GM12878 (cell line): Measurements from ENCODE around the gene ELMOD3. TPM values are rescaled to one million over a fixed set of nuclear protein-coding genes. Genes with fewer than 3 reads are reported as not detected.

ENCODE experiments used
- ATAC-seq: fragments of 200-7000 bp; cut with Tn5 transposase; 3 replicates; pipeline ENCODE4 v1.9.1; 2020; ENCODE audit warnings: mild to moderate bottlenecking, moderate library complexity
- BruUV-seq: library from RNA; stranded (reverse); fragments of 400-500 nt; replicated peaks from 2 replicates; lab custom pipeline; 2021; lab: Mats Ljungman, UMichigan
- CTCF ChIA-PET: fragments of 300-600 bp; sonication (Branson Sonifier 250); formaldehyde crosslinking; extraction: SDS; loops from one replicate; lab custom pipeline; 2021; ENCODE audit warnings: inconsistent platforms; lab: Yijun Ruan, JAX
- POLR2A ChIA-PET: fragments of 350-600 bp; formaldehyde crosslinking; extraction: SDS; loops from one replicate; lab custom pipeline; 2021; ENCODE audit warnings: inconsistent platforms; lab: Charles Lee
- RAD21 ChIA-PET: fragments of 300-600 bp; sonication (Branson Sonifier 250); formaldehyde crosslinking; loops from one replicate; lab custom pipeline; 2023; ENCODE audit warnings: antibody characterized with exemption; ENCODE audit not compliant: unreplicated experiment; lab: Charles Lee
- SMC1A ChIA-PET: fragments of 300-600 bp; sonication (Branson Sonifier 250); formaldehyde crosslinking; loops from one replicate; lab custom pipeline; 2023; ENCODE audit not compliant: unreplicated experiment, uncharacterized antibody; lab: Charles Lee
- DNase-seq: peaks from one replicate; pipeline ENCODE4 v3.0.0-alpha.2; 2011; ENCODE audit warnings: low read depth, low spot score
- FAIRE-seq: peaks from 3 replicates; lab custom pipeline; 2011; peaks lifted over from hg19 to GRCh38; lab: Jason Lieb, UNC
- H2AFZ ChIP-seq: 2 replicates; pipeline ENCODE4 v1.6.0; 2011; ENCODE audit warnings: low read depth, low read length, control low read depth; ENCODE audit not compliant: control insufficient read depth
- H3K27ac ChIP-seq: 2 replicates; pipeline ENCODE4 v1.5.1; 2011; ENCODE audit warnings: control low read depth; ENCODE audit not compliant: control insufficient read depth, insufficient read depth
- H3K27me3 ChIP-seq, 2 experiments: replicated peaks in 1 of 2; 2 replicates each; pipeline versions ENCODE4 v1.6.0 to v1.6.1; 2011; ENCODE audit warnings: low read length in 1 of 2; ENCODE audit not compliant: control insufficient read depth in 2 of 2, insufficient read depth in 2 of 2
- H3K36me3 ChIP-seq, 2 experiments: 2 replicates each; pipeline ENCODE4 v1.5.1; 2011; ENCODE audit warnings: low read length in 1 of 2; ENCODE audit not compliant: control insufficient read depth in 2 of 2, insufficient read depth in 2 of 2
- H3K4me1 ChIP-seq: 2 replicates; pipeline ENCODE4 v1.6.1; 2011; ENCODE audit warnings: mild to moderate bottlenecking, low read length, moderate library complexity, mixed read lengths; ENCODE audit not compliant: control insufficient read depth, insufficient read depth
- H3K4me2 ChIP-seq: 2 replicates; pipeline ENCODE4 v1.6.0; 2011; ENCODE audit warnings: control low read depth; ENCODE audit not compliant: control insufficient read depth, insufficient read depth
- H3K4me3 ChIP-seq: fragments of 200-600 bp; sonication (generic); 2 replicates; pipeline ENCODE4 v1.5.1; 2016
- H3K79me2 ChIP-seq: 2 replicates; pipeline ENCODE4 v1.6.0; 2011; ENCODE audit warnings: low read length; ENCODE audit not compliant: control insufficient read depth, insufficient read depth
- H3K9ac ChIP-seq: 2 replicates; pipeline ENCODE4 v1.8.0; 2011; ENCODE audit warnings: low read length, control low read depth, mixed read lengths; ENCODE audit not compliant: control insufficient read depth, insufficient read depth
- H3K9me3 ChIP-seq: replicated peaks from 3 replicates; pipeline ENCODE4 v1.5.1; 2011; ENCODE audit warnings: mild to moderate bottlenecking, low read length; ENCODE audit not compliant: control insufficient read depth, insufficient read depth
- H4K20me1 ChIP-seq: 2 replicates; pipeline ENCODE4 v1.6.0; 2011; ENCODE audit not compliant: control insufficient read depth, insufficient read depth
- BCL11A ChIP-seq: IDR thresholded peaks from 2 replicates; pipeline ENCODE4 v1.6.1; 2011; ENCODE audit warnings: low read depth, low read length
- CBX5 ChIP-seq: sonication (generic); IDR thresholded peaks from 2 replicates; pipeline ENCODE4 v1.6.1; 2016; ENCODE audit warnings: low read depth, moderate library complexity, mild to moderate bottlenecking, inconsistent platforms
- ESRRA ChIP-seq: IDR thresholded peaks from 2 replicates; pipeline ENCODE4 v1.6.1; 2012; ENCODE audit warnings: mild to moderate bottlenecking, low read length, improper control_type of control experiment
- GATAD2B ChIP-seq: fragments of 450-650 bp; conservative IDR thresholded peaks from 2 replicates; pipeline ENCODE4 v1.6.1; 2017; ENCODE audit warnings: low read depth, mild to moderate bottlenecking, moderate library complexity
- HDAC2 ChIP-seq: fragments of 200-600 bp; sonication (generic); IDR thresholded peaks from 2 replicates; pipeline ENCODE4 v1.6.1; 2017
- IRF3 ChIP-seq: fragments of 450-650 bp; IDR thresholded peaks from 2 replicates; pipeline ENCODE4 v1.6.1; 2014; ENCODE audit warnings: mild to moderate bottlenecking
- MAX ChIP-seq: IDR thresholded peaks from 2 replicates; pipeline ENCODE4 v1.6.1; 2012; ENCODE audit warnings: low read depth, low read length, improper control_type of control experiment
- MEF2B ChIP-seq: fragments of 450-650 bp; IDR thresholded peaks from 2 replicates; pipeline ENCODE4 v1.6.1; 2018; ENCODE audit warnings: mild to moderate bottlenecking, moderate library complexity; ENCODE audit not compliant: partially characterized antibody, poor library complexity, severe bottlenecking
- MYC ChIP-seq: IDR thresholded peaks from 2 replicates; pipeline ENCODE4 v1.6.1; 2011; ENCODE audit warnings: mild to moderate bottlenecking, low read length, moderate library complexity, inconsistent platforms; ENCODE audit not compliant: insufficient read depth, insufficient replicate concordance, insufficient read length, severe bottlenecking
- RB1 ChIP-seq: fragments of 450-650 bp; formaldehyde crosslinking; IDR thresholded peaks from 2 replicates; pipeline ENCODE4 v1.6.1; 2017; ENCODE audit warnings: mild to moderate bottlenecking, borderline replicate concordance
- SIN3A ChIP-seq: IDR thresholded peaks from 2 replicates; pipeline ENCODE4 v1.6.1; 2012; ENCODE audit warnings: low read depth, low read length, improper control_type of control experiment
- STAT3 ChIP-seq: IDR thresholded peaks from 2 replicates; pipeline ENCODE4 v1.6.1; 2011; ENCODE audit warnings: low read depth, low read length, improper control_type of control experiment
- ZNF24 ChIP-seq: fragments of 450-650 bp; IDR thresholded peaks from 2 replicates; pipeline ENCODE4 v1.6.1; 2017; ENCODE audit warnings: antibody characterized with exemption, mild to moderate bottlenecking
- ZZZ3 ChIP-seq: IDR thresholded peaks from 2 replicates; pipeline ENCODE4 v1.6.1; 2011; ENCODE audit warnings: low read depth; ENCODE audit not compliant: control insufficient read depth, insufficient read length
- WGBS: methylation state at CpG from one replicate; pipeline ENCODE4 v1.1.6; 2016; ENCODE audit warnings: low lambda C conversion rate; ENCODE audit not compliant: insufficient replicate concordance, insufficient coverage; ENCODE audit errors: missing lambda C conversion rate; 5-methylcytosine and 5-hydroxymethylcytosine counted together
- in situ Hi-C: fragments of 300-500 bp; cut with MboI; formaldehyde crosslinking; loops from 9 replicates; pipeline ENCODE4 v1.14.3; 2018; ENCODE audit warnings: mixed read lengths
- intact Hi-C: fragments of 100-400 bp; cut with micrococcal nuclease; formaldehyde crosslinking; loops from one replicate; pipeline ENCODE4 v1.14.2; 2022; ENCODE audit not compliant: unreplicated experiment
- polyA plus RNA-seq, 11 experiments: library from polyadenylated mRNA; depleted of rRNA in 4 of 11; unstranded in 6 of 11; stranded (reverse) in 5 of 11; fragments of >200 nt; fragmentation: Nextera tagmentation in 4 of 11; fragmentation: Illumina TruSeq in 1 of 11; extraction: Ambion mirVana in 4 of 11; extraction: Trizol in 1 of 11; gene quantifications; 1 replicate in 1 of 11; 2 replicates in 10 of 11; pipeline versions ENCODE4 v1.2.1 to v1.2.3, GENCODE V29; 2011 to 2016; ENCODE audit warnings: inconsistent platforms in 2 of 11, missing spikeins in 2 of 11, low read depth in 1 of 11
- total RNA-seq, 4 experiments: library from RNA; depleted of rRNA in 3 of 4; stranded (reverse); fragments of >200 nt in 3 of 4; fragmentation: Illumina TruSeq in 1 of 4; extraction: Trizol in 1 of 4; gene quantifications; 2 replicates each; pipeline versions ENCODE4 v1.2.1 to v1.2.3, GENCODE V29; 2013 to 2021

The ELMOD3 gene
- total and polyA plus RNA-seq, 10 of the 15 experiments (the other 5 are each of a cell fraction or from before 2014, with no cell fraction given), result 1.2 to 19.1 (median 12.5) TPM

DNA sequence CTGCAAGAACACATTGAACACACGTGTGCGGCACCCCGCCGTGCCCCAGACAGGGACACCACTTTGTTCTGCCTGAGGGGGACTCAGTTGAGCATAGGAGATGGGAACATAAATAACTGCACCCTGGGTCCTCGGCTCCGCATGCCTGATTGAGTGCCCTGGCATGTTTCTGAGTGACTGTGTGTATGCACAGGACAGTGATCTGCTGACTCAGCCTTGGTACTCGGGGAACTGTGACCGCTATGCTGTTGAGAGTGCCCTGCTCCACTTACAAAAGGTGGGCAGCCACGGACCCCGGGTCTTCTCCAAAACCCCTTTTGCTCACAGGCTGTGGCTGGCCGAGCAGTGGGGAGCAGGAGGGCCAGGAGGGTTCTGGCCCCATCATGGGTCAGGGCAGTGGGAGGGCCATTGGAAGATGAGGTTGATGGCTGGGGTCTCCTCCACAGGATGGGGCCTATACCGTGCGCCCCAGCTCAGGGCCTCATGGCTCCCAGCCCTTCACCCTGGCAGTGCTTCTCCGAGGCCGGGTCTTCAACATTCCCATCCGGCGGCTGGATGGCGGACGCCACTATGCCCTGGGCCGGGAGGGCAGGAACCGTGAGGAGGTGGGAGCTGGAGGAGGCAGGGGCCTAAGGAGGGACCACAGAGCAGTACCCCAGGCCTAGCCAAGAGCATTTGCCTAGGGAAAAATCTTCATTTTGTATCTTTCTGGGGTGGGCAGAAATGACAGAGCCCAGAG, 80.8 kb downstream of the ELMOD3 start:
- CTCF ChIA-PET, result no interaction called here

GRCh38 chr2:85435981-85436835, 81.6 kb downstream of the ELMOD3 start:
- WGBS, result 78% methylated on average over 16 of the region's 16 CpGs
- ChIA-PET CTCF (interaction anchor here (0.8 kb wide), 1 partner anchor 116 kb away, joined by 4 read pairs; no protein-coding TSS in a partner anchor), SMC1A (interaction anchor here (3.2 kb wide), 1 partner anchor 102 kb away, joined by 18 read pairs; the partner anchor contains the start of gene MAT2A), POLR2A (interaction anchor here (0.8 kb wide), 1 partner anchor 123 kb away, joined by 5 read pairs; no protein-coding TSS in a partner anchor), RAD21 (interaction anchor here (1.7 to 2.2 kb wide), 2 partner anchors 17 to 102 kb away, joined by 7 to 16 read pairs; partner anchors contain the start of genes MAT2A and SH2D6)
- H3K27me3 ChIP-seq, result no peaks in the 10 kb centered on the region
- H3K9me3 ChIP-seq, result no peaks in the 10 kb centered on the region
- H4K20me1 ChIP-seq, result no peaks in the 10 kb centered on the region
- peaks cover 8% of the 10 kb centered on the region; the same call in 1 of the 2 replicates for H3K4me1 ChIP-seq
- no peak overlapping the region for H3K27ac ChIP-seq
- FAIRE-seq, result no peak
- no peak for ATAC-seq
- intact Hi-C loops, result no loop called here
- in situ Hi-C loops, result no loop called here
- H3K36me3 ChIP-seq, result no peaks in the 10 kb centered on the region
- no peak overlapping the region for H3K4me2 ChIP-seq
- no peak overlapping the region for H3K4me3 ChIP-seq
- no peak for DNase-seq
- no peak overlapping the region for H2AFZ ChIP-seq
- no peaks in the 10 kb centered on the region for H3K79me2 ChIP-seq
- BruUV-seq, result no TSS peak
- no peak overlapping the region for H3K9ac ChIP-seq
- TF ChIP-seq STAT3, result no peak
- TF ChIP-seq CBX5, result no peak
- TF ChIP-seq MYC, result no peak
- TF ChIP-seq RB1, result no peak
- TF ChIP-seq ESRRA, result no peak
- TF ChIP-seq IRF3, result no peak
- no peak for TF ChIP-seq GATAD2B
- TF ChIP-seq BCL11A, result no peak
- TF ChIP-seq MEF2B, result no peak
- no peak for TF ChIP-seq SIN3A

More for the DNA sequence above, 80.8 kb downstream of the ELMOD3 start:
- SMC1A ChIA-PET, result no interaction called here
- no peaks in the 10 kb centered on the region for H3K27me3 ChIP-seq
- H3K9ac ChIP-seq, result no peak overlapping the region
- ATAC-seq (no peak), DNase-seq (no peak), FAIRE-seq (no peak)
- no peaks in the 10 kb centered on the region for H3K9me3 ChIP-seq
- POLR2A ChIA-PET, result no interaction called here
- intact Hi-C loops (no loop called here), in situ Hi-C loops (no loop called here)
- H3K27ac ChIP-seq, result no peak overlapping the region
- WGBS, result 82% methylated on average over 21 of the region's 21 CpGs
- no TSS peak for BruUV-seq
- RAD21 ChIA-PET, result no interaction called here
- H3K4me2 ChIP-seq, result no peak overlapping the region
- no peaks in the 10 kb centered on the region for H3K79me2 ChIP-seq
- H3K4me3 ChIP-seq, result no peak overlapping the region
- H3K36me3 ChIP-seq, result no peaks in the 10 kb centered on the region
- peaks cover 8% of the 10 kb centered on the region; the same call in 1 of the 2 replicates for H3K4me1 ChIP-seq
- no peaks in the 10 kb centered on the region for H4K20me1 ChIP-seq
- H2AFZ ChIP-seq, result no peak overlapping the region
- TF ChIP-seq ZZZ3 (no peak), MAX (no peak), ZNF24 (no peak), CBX5 (no peak), HDAC2 (no peak)
